Type B pancreatic cell (in vitro differentiated cells): ENCODE results near the gene BCLAF1. TPM values are rescaled to one million over a fixed set of nuclear protein-coding genes. Genes with fewer than 3 reads are reported as not detected.

ENCODE experiments used
- DNase-seq: peaks from one replicate; pipeline ENCODE4 v3.0.0; 2021; ENCODE audit warnings: mixed read lengths; ENCODE audit not compliant: unreplicated experiment; ENCODE audit errors: extremely low spot score
- H3K27ac Mint-ChIP-seq: 2 replicates; pipeline ENCODE4 v1.8.0; 2021; ENCODE audit warnings: mild to moderate bottlenecking, mixed read lengths
- H3K27me3 Mint-ChIP-seq: 2 replicates; pipeline ENCODE4 v1.8.0; 2021; ENCODE audit warnings: mixed read lengths
- H3K36me3 Mint-ChIP-seq: 2 replicates; pipeline ENCODE4 v1.8.0; 2021; ENCODE audit warnings: mixed read lengths
- H3K4me1 Mint-ChIP-seq: one replicate; pipeline ENCODE4 v1.8.0; 2021; ENCODE audit warnings: mixed read lengths; ENCODE audit not compliant: unreplicated experiment
- H3K4me3 Mint-ChIP-seq: 2 replicates; pipeline ENCODE4 v1.8.0; 2021; ENCODE audit warnings: mild to moderate bottlenecking, mixed read lengths
- H3K9me3 Mint-ChIP-seq: 2 replicates; pipeline ENCODE4 v1.8.0; 2021; ENCODE audit warnings: mixed read lengths
- CTCF ChIP-seq: fragments of 200-600 bp; sonication (generic); conservative IDR thresholded peaks from 2 replicates; pipeline ENCODE4 v1.5.0; 2021; ENCODE audit warnings: antibody characterized with exemption, mild to moderate bottlenecking
- total RNA-seq: library from RNA; stranded (reverse); gene quantifications from 2 replicates; pipeline ENCODE4 v1.2.1, GENCODE V29; 2021; ENCODE audit warnings: low replicate concordance

BCLAF1 gene
- total RNA-seq, 1 donor from 2014 or later = 190 TPM

DNA sequence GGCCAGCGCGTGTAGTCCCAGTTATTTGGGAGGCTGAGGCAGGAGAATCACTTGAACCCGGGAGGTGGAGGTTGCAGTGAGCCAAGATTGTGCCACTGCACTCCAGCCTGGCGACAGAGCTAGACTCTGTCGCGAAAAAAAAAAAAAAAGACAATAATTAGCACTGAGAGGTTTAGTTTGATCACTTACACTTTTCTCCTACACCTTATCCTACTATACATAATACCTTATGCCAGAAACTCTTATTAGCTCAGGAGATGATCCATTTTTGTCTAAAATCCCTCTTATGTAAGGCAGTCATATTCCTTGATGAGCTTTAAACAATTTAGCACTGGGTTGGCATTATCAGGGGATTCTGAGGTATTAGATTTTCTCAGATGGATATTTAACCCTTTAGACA is 35.9 kb downstream of the BCLAF1 start:
- Mint-ChIP-seq H3K9me3 (no peaks in the 10 kb centered on the region), H3K27me3 (no peaks in the 10 kb centered on the region), H3K36me3 (peaks cover 4% of the 10 kb centered on the region), H3K4me3 (no peak overlapping the region), H3K4me1 (peaks cover 31% of the 10 kb centered on the region), H3K27ac (no peak overlapping the region)
- no peak for TF ChIP-seq CTCF
- DNase-seq = no peak

GRCh38 chr6:136252441-136252840 is 37.2 kb downstream of the BCLAF1 start:
- TF ChIP-seq CTCF = no peak
- H3K4me3 Mint-ChIP-seq = no peak overlapping the region

DNA sequence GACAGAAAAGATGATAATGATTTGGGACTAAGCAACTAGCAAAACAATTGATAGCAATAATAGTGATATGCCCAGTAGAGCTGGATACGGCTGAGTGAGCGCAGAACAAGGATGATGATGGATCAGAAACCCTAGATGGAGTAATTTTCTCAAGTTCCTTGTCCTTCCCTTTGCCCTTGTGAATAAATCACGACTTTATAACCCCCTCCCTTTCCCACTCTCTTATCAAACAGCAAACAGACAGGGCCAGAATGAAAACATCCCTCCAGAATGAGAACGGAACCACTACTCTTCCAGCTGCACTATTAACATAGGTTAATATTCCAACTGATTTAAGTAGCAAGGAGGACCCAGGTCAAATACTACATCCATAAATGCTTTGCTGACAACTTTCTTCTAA is 38.3 kb downstream of the BCLAF1 start:
- no peak for DNase-seq

More at GRCh38 chr6:136252441-136252840, 37.2 kb downstream of the BCLAF1 start:
- no peaks in the 10 kb centered on the region for H3K27me3 Mint-ChIP-seq
- DNase-seq = no peak
- no peaks in the 10 kb centered on the region for H3K9me3 Mint-ChIP-seq
- peaks cover 31% of the 10 kb centered on the region for H3K4me1 Mint-ChIP-seq
- H3K36me3 Mint-ChIP-seq = peaks cover 4% of the 10 kb centered on the region
- no peak overlapping the region for H3K27ac Mint-ChIP-seq

DNA sequence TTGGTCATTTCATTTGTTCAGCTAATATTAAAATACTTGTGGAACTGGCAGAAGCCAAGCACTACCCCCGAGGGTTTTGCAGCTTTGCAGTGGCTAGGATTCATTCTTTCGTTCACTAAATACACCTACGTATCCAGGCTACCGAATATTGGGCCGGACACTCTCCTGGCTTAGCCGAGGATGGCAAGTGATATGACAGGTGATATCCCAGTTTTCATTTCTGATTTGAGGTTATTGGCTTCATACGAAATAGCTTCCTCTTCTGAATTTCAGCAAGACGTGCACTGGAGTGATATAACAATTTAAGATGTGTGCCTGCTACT is 39.0 kb downstream of the BCLAF1 start:
- peaks cover 31% of the 10 kb centered on the region for H3K4me1 Mint-ChIP-seq

More for the DNA sequence above, 38.3 kb downstream of the BCLAF1 start:
- Mint-ChIP-seq H3K36me3 (no peaks in the 10 kb centered on the region), H3K9me3 (no peaks in the 10 kb centered on the region), H3K4me3 (peak overlapping the region; percentile 97), H3K27ac (peak overlapping the region; percentile 94), H3K27me3 (no peaks in the 10 kb centered on the region), H3K4me1 (peaks cover 31% of the 10 kb centered on the region)
- TF ChIP-seq CTCF = no peak

DNA sequence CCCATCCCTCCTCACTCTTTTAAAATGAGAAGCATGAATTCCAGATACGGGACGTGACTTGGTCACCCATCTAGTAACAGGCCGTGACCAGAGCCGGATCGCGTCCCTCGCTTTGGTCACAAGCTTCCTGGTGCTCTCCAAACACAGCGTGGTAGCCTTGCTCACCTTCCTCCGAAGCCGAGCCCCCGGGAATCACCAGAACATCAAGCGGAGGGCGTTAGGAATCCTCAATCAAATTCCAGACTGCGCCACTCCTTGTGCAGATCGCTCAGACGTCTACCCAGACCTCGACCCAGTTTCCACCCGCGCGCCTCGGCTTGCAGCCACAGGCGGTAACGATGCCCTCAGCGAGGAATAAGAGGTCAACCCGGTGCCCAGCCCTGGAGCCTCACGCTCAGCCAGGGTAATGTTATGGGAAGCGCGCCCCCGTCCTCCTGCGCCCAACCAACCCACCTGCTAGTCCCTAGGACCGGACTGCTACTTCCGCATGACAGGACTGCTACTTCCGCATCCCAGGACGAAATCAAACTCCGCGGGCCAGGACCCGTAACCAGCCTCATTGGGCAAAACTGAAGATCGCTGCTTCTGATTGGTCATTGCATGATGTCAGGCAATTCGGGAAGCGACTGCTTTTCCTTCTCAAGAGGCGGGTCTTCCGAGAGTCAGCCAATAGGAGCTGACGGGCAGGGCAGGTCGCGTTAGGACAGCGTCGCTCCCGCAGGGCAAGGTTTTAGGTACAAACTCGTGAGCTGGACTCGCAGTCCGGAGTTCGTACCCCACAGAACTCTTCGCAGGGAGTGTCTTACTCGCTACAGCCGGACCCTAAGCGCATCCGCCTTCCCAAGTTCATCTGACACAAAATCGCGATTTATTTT is 39.6 kb downstream of the BCLAF1 start, which contains the start of gene MTFR2:
MTFR2 (minus strand) TSS at position 501 of the 875 bp plus-strand sequence. CDS start 1,212 bp downstream, outside the sequence.
- DNase-seq = peak; percentile 90
- no peaks in the 10 kb centered on the region for H3K9me3 Mint-ChIP-seq
- no peaks in the 10 kb centered on the region for H3K27me3 Mint-ChIP-seq
- no peak for TF ChIP-seq CTCF
- H3K4me1 Mint-ChIP-seq = peaks cover 25% of the 10 kb centered on the region
- H3K4me3 Mint-ChIP-seq = peak within 1 kb of the TSS; percentile 97
- no peaks in the 10 kb centered on the region for H3K36me3 Mint-ChIP-seq
- H3K27ac Mint-ChIP-seq = peak within 1 kb of the TSS; percentile 94

More for the DNA sequence above, 39.0 kb downstream of the BCLAF1 start:
- Mint-ChIP-seq H3K36me3 (no peaks in the 10 kb centered on the region), H3K4me3 (peak overlapping the region; percentile 97), H3K9me3 (no peaks in the 10 kb centered on the region), H3K27me3 (no peaks in the 10 kb centered on the region), H3K27ac (peak overlapping the region; percentile 94)
- no peak for DNase-seq
- TF ChIP-seq CTCF = no peak
